Omental fat pad (tissue), 4 donors: Measurements from ENCODE around the gene LRP2. TPM values are rescaled to one million over a fixed set of nuclear protein-coding genes. Genes with fewer than 3 reads are reported as not detected.
A peak's percentile ranks its signal among the peaks of the same experiment; 100 is the strongest.

Experiments
- ATAC-seq: fragments of 150-250 bp; one replicate; pipeline ENCODE4 v1.9.1; 2016; ENCODE audit warnings: mild to moderate bottlenecking, moderate library complexity; ENCODE audit not compliant: low FRiP score
- DNase-seq: peaks from one replicate; pipeline ENCODE4 v3.0.0-alpha.2; 2019; ENCODE audit warnings: low spot score
- CTCF ChIP-seq, 3 donors: fragments of 450-650 bp; IDR thresholded peaks; one replicate each; pipeline ENCODE4 v1.5.1; 2016 to 2017; ENCODE audit warnings: antibody characterized with exemption in 3 of 3, mild to moderate bottlenecking in 3 of 3, moderate library complexity in 2 of 3
- total RNA-seq, 4 donors: library from RNA; depleted of rRNA; stranded (reverse); fragments of >200 nt; gene quantifications; one replicate each; pipeline ENCODE4 v1.1.0, GENCODE V29; 2016

The LRP2 gene
- total RNA-seq, 4 donors from 2014 or later = 12.2 to 58.3 (median 14.1) TPM; not detected in 1

DNA sequence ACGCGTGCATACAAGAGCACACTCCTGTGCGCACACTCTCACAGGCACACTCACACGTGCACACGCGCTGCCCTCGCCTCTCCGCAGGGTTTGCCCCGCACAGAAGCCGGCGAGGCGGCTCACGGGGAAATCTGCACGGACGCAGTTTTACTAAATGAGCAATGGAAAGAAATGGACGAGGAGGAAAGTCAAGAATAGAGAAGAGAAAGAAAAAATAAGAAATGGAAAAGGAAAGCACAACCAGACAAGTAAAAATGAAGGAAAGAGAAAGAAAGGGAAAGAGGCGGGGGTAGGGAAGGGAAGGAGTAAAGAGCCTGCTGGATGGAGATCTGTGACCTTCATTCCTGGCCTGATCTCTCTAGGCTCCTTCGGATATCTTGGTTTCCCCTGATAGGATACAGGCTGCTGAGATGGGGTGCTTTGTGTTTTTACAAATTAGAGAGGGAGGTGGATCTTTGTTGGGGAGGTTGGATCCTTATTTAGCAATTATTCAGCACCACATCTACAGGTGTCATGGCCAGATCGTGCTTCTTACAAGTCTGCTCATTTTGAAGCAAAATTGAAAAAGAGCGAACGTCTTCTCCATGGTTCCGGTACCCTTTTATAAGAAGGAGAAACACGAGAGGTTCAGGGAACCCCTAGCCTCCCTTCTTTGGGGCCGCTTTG is 693 bp upstream of the LRP2 start:
- no peak for TF ChIP-seq CTCF (IDR thresholded peaks at IDR 0.05)
- no peak for DNase-seq
- ATAC-seq = no peak

GRCh38 chr2:169361706-169362117 is 622 bp downstream of the LRP2 start:
- DNase-seq (no peak), ATAC-seq (peak; percentile 49)
- TF ChIP-seq CTCF (IDR thresholded peaks at IDR 0.05) = no peak

GRCh38 chr2:169360984-169361705 is 1.2 kb downstream of the LRP2 start:
- ATAC-seq = no peak

DNA sequence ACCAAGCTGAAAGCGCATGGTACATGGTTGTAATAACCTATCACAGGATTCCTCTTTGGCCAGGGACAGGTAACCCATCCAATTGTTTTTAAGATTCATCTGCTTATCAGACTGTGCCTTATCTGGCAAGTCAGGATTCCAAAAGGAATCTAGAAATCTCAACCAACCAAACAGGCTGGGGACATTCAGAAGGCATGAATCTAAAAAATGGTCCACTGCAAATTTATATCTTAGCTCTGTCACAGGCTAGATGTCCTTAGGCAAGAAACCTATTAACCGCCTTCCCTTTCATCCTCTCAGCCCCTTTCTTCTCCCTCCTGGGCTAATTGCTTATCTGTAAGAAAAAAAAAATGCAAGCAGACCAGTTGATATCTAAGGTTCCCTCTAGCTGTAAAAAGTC is 4.3 kb downstream of the LRP2 start:
- no peak for TF ChIP-seq CTCF (IDR thresholded peaks at IDR 0.05)
- ATAC-seq = no peak
- no peak for DNase-seq

More at GRCh38 chr2:169360984-169361705, 1.2 kb downstream of the LRP2 start:
- DNase-seq = no peak
- TF ChIP-seq CTCF (IDR thresholded peaks at IDR 0.05) = no peak

DNA sequence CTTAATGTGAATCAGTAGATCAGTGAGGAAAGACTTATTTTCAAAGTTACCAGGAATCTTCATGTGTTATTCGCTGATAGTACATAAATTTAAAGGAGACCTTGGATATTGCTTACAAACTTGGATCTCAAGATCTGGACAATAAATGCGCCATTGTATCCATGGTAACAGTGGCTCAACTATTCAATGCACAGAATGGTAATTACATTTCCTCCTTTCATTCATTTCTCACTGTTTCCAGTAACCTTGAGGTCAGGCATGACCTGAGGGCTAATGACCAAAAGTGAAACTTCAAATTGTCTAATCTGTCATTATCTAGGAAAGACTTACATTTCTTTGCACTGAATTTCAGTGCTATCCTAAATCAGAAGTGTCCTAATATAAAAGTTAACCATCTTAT is 8.1 kb downstream of the LRP2 start:
- TF ChIP-seq CTCF (IDR thresholded peaks at IDR 0.05) = no peak
- ATAC-seq (no peak), DNase-seq (no peak)

DNA sequence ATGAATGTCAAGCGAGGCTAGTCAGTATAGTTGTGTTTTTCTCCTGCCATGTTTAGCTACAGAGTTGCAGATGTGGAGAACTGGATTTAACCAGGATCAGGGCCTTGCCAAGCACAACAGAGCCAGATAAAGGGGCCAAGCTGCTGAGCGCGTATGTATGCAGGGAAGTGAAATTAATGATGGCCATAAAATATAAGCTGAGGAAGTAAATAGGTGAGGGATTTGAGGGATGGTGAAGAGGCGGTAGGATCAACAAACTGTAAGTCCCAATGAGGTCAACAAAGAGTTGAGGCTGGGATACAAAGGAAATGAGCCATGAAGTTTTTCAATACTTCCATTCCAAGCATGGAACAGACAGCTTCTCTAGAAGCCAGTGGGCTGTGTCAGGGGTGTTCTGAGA is 10.6 kb downstream of the LRP2 start:
- no peak for TF ChIP-seq CTCF (IDR thresholded peaks at IDR 0.05)
- ATAC-seq (no peak), DNase-seq (no peak)

DNA sequence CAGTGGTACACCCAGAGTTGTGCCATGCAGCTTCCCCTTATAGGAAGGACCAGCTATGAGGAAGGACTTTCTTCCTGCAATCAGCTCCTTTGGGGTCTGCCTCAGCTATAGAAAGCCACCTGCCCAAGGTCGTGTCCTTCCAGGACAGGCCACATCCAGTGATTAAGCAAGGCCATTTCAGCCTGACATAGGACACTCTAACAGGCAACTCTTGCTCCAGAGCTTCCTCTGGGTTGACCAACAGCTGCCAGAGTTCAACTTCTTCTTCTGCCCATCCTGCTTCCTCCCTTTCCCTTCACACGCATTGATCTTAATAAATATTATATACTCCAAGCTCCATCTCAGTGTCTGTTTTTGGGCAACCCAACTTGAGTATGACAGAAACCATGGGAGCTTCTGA is 12.8 kb downstream of the LRP2 start:
- no peak for TF ChIP-seq CTCF (IDR thresholded peaks at IDR 0.05)
- ATAC-seq = no peak

More for the DNA sequence above, 12.8 kb downstream of the LRP2 start:
- DNase-seq = no peak
